Measurements from ENCODE around the gene TMEM176A.

TMEM176A gene

DNA sequence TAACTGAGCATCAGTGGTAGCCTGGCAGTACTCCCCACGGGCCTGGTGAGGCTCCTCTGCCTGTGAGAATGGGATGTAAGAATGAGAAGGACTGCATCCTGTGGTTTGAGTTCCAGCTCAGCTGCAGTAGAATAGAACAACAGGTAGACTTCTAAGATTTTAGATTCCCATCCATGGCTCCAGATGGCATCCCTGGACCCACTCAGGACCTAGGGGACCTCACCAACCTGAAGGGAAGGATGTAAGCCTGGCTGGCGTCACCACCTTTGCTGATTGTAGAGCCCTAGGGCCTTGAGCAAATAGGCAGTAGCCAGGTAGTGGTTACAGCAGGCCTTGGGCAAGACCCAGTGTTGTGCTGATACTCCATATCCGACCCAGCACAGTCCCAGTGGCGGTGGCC is 42.1 kb downstream of the TMEM176A start:
- DNase-seq (ENCODE audit: low read depth in 1 of 2, low spot score in 1 of 2) = no peak
- no peaks in the 10 kb centered on the region for H3K27me3 ChIP-seq (ENCODE audit: insufficient read depth, poor library complexity, severe bottlenecking)
- no peak overlapping the region for H3K27ac ChIP-seq (replicated peaks)
- no peak for TF ChIP-seq SPI1 (IDR thresholded peaks at IDR 0.05; ENCODE audit: borderline replicate concordance, low read depth)
- TF ChIP-seq, protein P1, sequence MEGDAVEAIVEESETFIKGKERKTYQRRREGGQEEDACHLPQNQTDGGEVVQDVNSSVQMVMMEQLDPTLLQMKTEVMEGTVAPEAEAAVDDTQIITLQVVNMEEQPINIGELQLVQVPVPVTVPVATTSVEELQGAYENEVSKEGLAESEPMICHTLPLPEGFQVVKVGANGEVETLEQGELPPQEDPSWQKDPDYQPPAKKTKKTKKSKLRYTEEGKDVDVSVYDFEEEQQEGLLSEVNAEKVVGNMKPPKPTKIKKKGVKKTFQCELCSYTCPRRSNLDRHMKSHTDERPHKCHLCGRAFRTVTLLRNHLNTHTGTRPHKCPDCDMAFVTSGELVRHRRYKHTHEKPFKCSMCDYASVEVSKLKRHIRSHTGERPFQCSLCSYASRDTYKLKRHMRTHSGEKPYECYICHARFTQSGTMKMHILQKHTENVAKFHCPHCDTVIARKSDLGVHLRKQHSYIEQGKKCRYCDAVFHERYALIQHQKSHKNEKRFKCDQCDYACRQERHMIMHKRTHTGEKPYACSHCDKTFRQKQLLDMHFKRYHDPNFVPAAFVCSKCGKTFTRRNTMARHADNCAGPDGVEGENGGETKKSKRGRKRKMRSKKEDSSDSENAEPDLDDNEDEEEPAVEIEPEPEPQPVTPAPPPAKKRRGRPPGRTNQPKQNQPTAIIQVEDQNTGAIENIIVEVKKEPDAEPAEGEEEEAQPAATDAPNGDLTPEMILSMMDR (IDR thresholded peaks at IDR 0.05; ENCODE audit: insufficient read depth, low read length) = no peak
- H3K4me3 ChIP-seq (replicated peaks; ENCODE audit: insufficient read depth, low read length) = no peak overlapping the region

GRCh38 chr7:150845421-150845861 is 44.9 kb downstream of the TMEM176A start:
- peak in 1 of 2 experiments; percentile 5 for DNase-seq (ENCODE audit: low read depth in 1 of 2, low spot score in 1 of 2)
- Histone ChIP-seq H3K4me3 (replicated peaks; ENCODE audit: insufficient read depth, low read length) (no peak overlapping the region), H3K27ac (replicated peaks) (no peak overlapping the region), H3K27me3 (ENCODE audit: insufficient read depth, poor library complexity, severe bottlenecking) (no peaks in the 10 kb centered on the region)
- TF ChIP-seq, protein P1 (IDR thresholded peaks at IDR 0.05; ENCODE audit: insufficient read depth, low read length) = no peak
- TF ChIP-seq GABPA (IDR thresholded peaks at IDR 0.05; ENCODE audit: low read depth) = no peak
- no peak for TF ChIP-seq SPI1 (IDR thresholded peaks at IDR 0.05; ENCODE audit: borderline replicate concordance, low read depth)
- no peak for TF ChIP-seq POLR2AphosphoS5 (IDR thresholded peaks at IDR 0.05; ENCODE audit: low read depth)
- TF ChIP-seq, protein P2, sequence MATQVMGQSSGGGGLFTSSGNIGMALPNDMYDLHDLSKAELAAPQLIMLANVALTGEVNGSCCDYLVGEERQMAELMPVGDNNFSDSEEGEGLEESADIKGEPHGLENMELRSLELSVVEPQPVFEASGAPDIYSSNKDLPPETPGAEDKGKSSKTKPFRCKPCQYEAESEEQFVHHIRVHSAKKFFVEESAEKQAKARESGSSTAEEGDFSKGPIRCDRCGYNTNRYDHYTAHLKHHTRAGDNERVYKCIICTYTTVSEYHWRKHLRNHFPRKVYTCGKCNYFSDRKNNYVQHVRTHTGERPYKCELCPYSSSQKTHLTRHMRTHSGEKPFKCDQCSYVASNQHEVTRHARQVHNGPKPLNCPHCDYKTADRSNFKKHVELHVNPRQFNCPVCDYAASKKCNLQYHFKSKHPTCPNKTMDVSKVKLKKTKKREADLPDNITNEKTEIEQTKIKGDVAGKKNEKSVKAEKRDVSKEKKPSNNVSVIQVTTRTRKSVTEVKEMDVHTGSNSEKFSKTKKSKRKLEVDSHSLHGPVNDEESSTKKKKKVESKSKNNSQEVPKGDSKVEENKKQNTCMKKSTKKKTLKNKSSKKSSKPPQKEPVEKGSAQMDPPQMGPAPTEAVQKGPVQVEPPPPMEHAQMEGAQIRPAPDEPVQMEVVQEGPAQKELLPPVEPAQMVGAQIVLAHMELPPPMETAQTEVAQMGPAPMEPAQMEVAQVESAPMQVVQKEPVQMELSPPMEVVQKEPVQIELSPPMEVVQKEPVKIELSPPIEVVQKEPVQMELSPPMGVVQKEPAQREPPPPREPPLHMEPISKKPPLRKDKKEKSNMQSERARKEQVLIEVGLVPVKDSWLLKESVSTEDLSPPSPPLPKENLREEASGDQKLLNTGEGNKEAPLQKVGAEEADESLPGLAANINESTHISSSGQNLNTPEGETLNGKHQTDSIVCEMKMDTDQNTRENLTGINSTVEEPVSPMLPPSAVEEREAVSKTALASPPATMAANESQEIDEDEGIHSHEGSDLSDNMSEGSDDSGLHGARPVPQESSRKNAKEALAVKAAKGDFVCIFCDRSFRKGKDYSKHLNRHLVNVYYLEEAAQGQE (IDR thresholded peaks at IDR 0.05; ENCODE audit: insufficient replicate concordance, low read depth) = no peak

GRCh38 chr7:150846291-150847115 is 45.9 kb downstream of the TMEM176A start:
- H3K27me3 ChIP-seq (ENCODE audit: insufficient read depth, poor library complexity, severe bottlenecking) = no peaks in the 10 kb centered on the region
- TF ChIP-seq POLR2AphosphoS5 (IDR thresholded peaks at IDR 0.05; ENCODE audit: low read depth) (no peak), SPI1 (IDR thresholded peaks at IDR 0.05; ENCODE audit: borderline replicate concordance, low read depth) (no peak), GABPA (IDR thresholded peaks at IDR 0.05; ENCODE audit: low read depth) (no peak)
- TF ChIP-seq, protein P1 (IDR thresholded peaks at IDR 0.05; ENCODE audit: insufficient read depth, low read length) = no peak
- TF ChIP-seq, protein P2 (IDR thresholded peaks at IDR 0.05; ENCODE audit: insufficient replicate concordance, low read depth) = no peak
- DNase-seq (ENCODE audit: low read depth in 1 of 2, low spot score in 1 of 2) = no peak
- H3K27ac ChIP-seq (replicated peaks) = no peak overlapping the region
- H3K4me3 ChIP-seq (replicated peaks; ENCODE audit: insufficient read depth, low read length) = no peak overlapping the region

Measured in HL-60 (cell line).